ENCODE measurements around the gene SPEM3. TPM values are rescaled to one million over a fixed set of nuclear protein-coding genes. Genes with fewer than 3 reads are reported as not detected.

The SPEM3 gene
- total and polyA plus RNA-seq, 2 of the 13 experiments (the other 11 are each of a cell fraction or from before 2014, with no cell fraction given): not detected

GRCh38 chr17:7478276-7479212 lies 49.9 kb downstream of the SPEM3 start (continued):
- TF ChIP-seq IKZF1 (IDR thresholded peaks at IDR 0.05) (no peak), ZNF770 (CRISPR knock-in tag; IDR thresholded peaks at IDR 0.05) (no peak), ZNF569 (CRISPR knock-in tag; IDR thresholded peaks at IDR 0.05; ENCODE audit: borderline replicate concordance) (no peak), ZNF230 (CRISPR knock-in tag; IDR thresholded peaks at IDR 0.05) (0 out of 2 replicates have a peak, but pooled peaks have one; percentile 13), ZNF564 (CRISPR knock-in tag; IDR thresholded peaks at IDR 0.05) (no peak), ZNF44 (CRISPR knock-in tag; IDR thresholded peaks at IDR 0.05) (no peak), SMARCE1 (IDR thresholded peaks at IDR 0.05; ENCODE audit: borderline replicate concordance) (no peak), ZNF687 (CRISPR knock-in tag; IDR thresholded peaks at IDR 0.05) (peak; percentile 52; the same call in 1 of the 2 replicates), THAP9 (CRISPR knock-in tag; IDR thresholded peaks at IDR 0.05; ENCODE audit: borderline replicate concordance) (no peak), GLI4 (CRISPR knock-in tag; IDR thresholded peaks at IDR 0.05; ENCODE audit: borderline replicate concordance) (no peak), ZMYM2 (CRISPR knock-in tag; IDR thresholded peaks at IDR 0.05) (no peak), SKIL (CRISPR knock-in tag; IDR thresholded peaks at IDR 0.05; ENCODE audit: borderline replicate concordance) (no peak), REL (CRISPR knock-in tag; conservative IDR thresholded peaks at IDR 0.05) (no peak), TFDP1 (CRISPR knock-in tag; IDR thresholded peaks at IDR 0.05; ENCODE audit: borderline replicate concordance) (no peak), NCOR1 (IDR thresholded peaks at IDR 0.05; ENCODE audit: borderline replicate concordance, low read length) (no peak)

All from HepG2 (cell line).